Astrocyte (in vitro differentiated cells and primary cell): ENCODE results near the gene SYTL2. TPM values are rescaled to one million over a fixed set of nuclear protein-coding genes. Genes with fewer than 3 reads are reported as not detected.

Source experiments
- DNase-seq: peaks from one replicate; pipeline ENCODE4 v3.0.0-alpha.2; 2010; ENCODE audit warnings: low read depth
- FAIRE-seq: peaks from 2 replicates; lab custom pipeline; 2011; peaks lifted over from hg19 to GRCh38; lab: Jason Lieb, UNC
- H2AFZ ChIP-seq: 2 replicates; pipeline ENCODE4 v1.6.0; 2012; ENCODE audit warnings: low read depth, low read length, inconsistent platforms
- H3K27ac ChIP-seq: 2 replicates; pipeline ENCODE4 v1.5.1; 2011; ENCODE audit warnings: low read depth, low read length, inconsistent platforms
- H3K27me3 ChIP-seq: 2 replicates; pipeline ENCODE4 v1.6.0; 2011; ENCODE audit warnings: low read length, inconsistent platforms; ENCODE audit not compliant: insufficient read depth
- H3K36me3 ChIP-seq: 2 replicates; pipeline ENCODE4 v1.5.1; 2011; ENCODE audit warnings: low read length, inconsistent platforms; ENCODE audit not compliant: insufficient read depth
- H3K4me1 ChIP-seq: 2 replicates; pipeline ENCODE4 v1.5.1; 2011; ENCODE audit warnings: low read length, inconsistent platforms; ENCODE audit not compliant: insufficient read depth
- H3K4me2 ChIP-seq: 2 replicates; pipeline ENCODE4 v1.6.0; 2012; ENCODE audit warnings: low read length, inconsistent platforms
- H3K4me3 ChIP-seq: 2 replicates; pipeline ENCODE4 v1.5.1; 2011; ENCODE audit warnings: low read depth, mild to moderate bottlenecking, low read length, inconsistent platforms; ENCODE audit not compliant: insufficient read depth
- H3K79me2 ChIP-seq: 2 replicates; pipeline ENCODE4 v1.6.0; 2012; ENCODE audit warnings: mild to moderate bottlenecking, low read length, inconsistent platforms; ENCODE audit not compliant: insufficient read depth
- H3K9ac ChIP-seq: 2 replicates; pipeline ENCODE4 v1.6.0; 2012; ENCODE audit warnings: mild to moderate bottlenecking, low read length, inconsistent platforms
- H3K9me3 ChIP-seq: 2 replicates; pipeline ENCODE4 v1.5.1; 2012; ENCODE audit warnings: low read depth, mild to moderate bottlenecking, low read length, inconsistent platforms; ENCODE audit not compliant: insufficient read depth
- H4K20me1 ChIP-seq: 2 replicates; pipeline ENCODE4 v1.6.0; 2012; ENCODE audit warnings: low read length, inconsistent platforms; ENCODE audit not compliant: insufficient read depth
- H3K27ac Mint-ChIP-seq: one replicate; pipeline ENCODE4 v1.8.0; 2021; ENCODE audit warnings: mild to moderate bottlenecking, mixed read lengths; ENCODE audit not compliant: unreplicated experiment
- H3K27me3 Mint-ChIP-seq: one replicate; pipeline ENCODE4 v1.8.0; 2021; ENCODE audit warnings: low read depth, mixed read lengths; ENCODE audit not compliant: unreplicated experiment
- H3K36me3 Mint-ChIP-seq: one replicate; pipeline ENCODE4 v1.8.0; 2021; ENCODE audit warnings: low read depth, mixed read lengths; ENCODE audit not compliant: unreplicated experiment
- H3K4me1 Mint-ChIP-seq: one replicate; pipeline ENCODE4 v1.8.0; 2021; ENCODE audit warnings: low read depth, mixed read lengths; ENCODE audit not compliant: unreplicated experiment
- H3K4me3 Mint-ChIP-seq: one replicate; pipeline ENCODE4 v1.8.0; 2021; ENCODE audit warnings: mild to moderate bottlenecking, moderate library complexity, mixed read lengths; ENCODE audit not compliant: unreplicated experiment
- H3K9me3 Mint-ChIP-seq: one replicate; pipeline ENCODE4 v1.8.0; 2021; ENCODE audit warnings: mild to moderate bottlenecking, mixed read lengths; ENCODE audit not compliant: unreplicated experiment
- EZH2 ChIP-seq: IDR thresholded peaks from 2 replicates; pipeline ENCODE4 v1.6.1; 2012; ENCODE audit warnings: mild to moderate bottlenecking, low read length, inconsistent platforms; ENCODE audit not compliant: insufficient read depth
- total RNA-seq: library from RNA; stranded (reverse); gene quantifications from 2 replicates; pipeline ENCODE4 v1.2.1, GENCODE V29; 2021
- TF ChIP-seq, protein P1 (sequence below): IDR thresholded peaks from 2 replicates; pipeline ENCODE4 v1.5.1; 2011; ENCODE audit warnings: low read depth, mild to moderate bottlenecking, inconsistent platforms, low read length, moderate library complexity; ENCODE audit not compliant: insufficient read depth

Gene SYTL2
- total RNA-seq, 1 donor from 2014 or later = 36.9 TPM

DNA sequence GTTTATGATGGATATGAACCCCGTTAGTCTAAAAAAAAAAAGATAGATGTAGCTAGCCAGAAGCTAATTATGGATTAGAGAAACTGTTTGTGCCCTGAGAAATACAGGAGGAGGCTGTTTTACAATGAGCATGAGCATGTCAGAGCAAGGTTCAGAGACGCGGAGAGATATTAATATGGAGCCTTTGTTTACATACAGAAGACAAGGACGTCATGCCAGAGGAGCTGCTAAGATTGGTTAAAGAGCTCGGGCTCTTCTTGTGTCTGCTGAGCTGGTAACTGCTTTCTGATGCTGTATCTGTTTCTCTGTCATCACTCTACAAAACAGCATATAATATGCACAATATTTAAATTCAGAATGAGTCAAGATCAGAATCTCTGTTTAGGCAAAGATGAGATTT lies 100.0 kb downstream of the SYTL2 start:
- Histone ChIP-seq H3K4me2 (no peak overlapping the region), H3K9ac (no peak overlapping the region), H3K27me3 (no peaks in the 10 kb centered on the region), H2AFZ (no peak overlapping the region), H3K4me3 (no peak overlapping the region), H4K20me1 (no peaks in the 10 kb centered on the region), H3K36me3 (no peaks in the 10 kb centered on the region), H3K9me3 (no peaks in the 10 kb centered on the region), H3K4me1 (no peaks in the 10 kb centered on the region), H3K79me2 (no peaks in the 10 kb centered on the region), H3K27ac (no peak overlapping the region)
- Mint-ChIP-seq H3K4me1 (peaks cover 4% of the 10 kb centered on the region), H3K27ac (no peak overlapping the region), H3K36me3 (peaks cover 2% of the 10 kb centered on the region), H3K4me3 (no peak overlapping the region), H3K9me3 (no peaks in the 10 kb centered on the region), H3K27me3 (no peaks in the 10 kb centered on the region)
- FAIRE-seq (no peak), DNase-seq (no peak)
- TF ChIP-seq EZH2 = no peak
- TF ChIP-seq, protein P1, sequence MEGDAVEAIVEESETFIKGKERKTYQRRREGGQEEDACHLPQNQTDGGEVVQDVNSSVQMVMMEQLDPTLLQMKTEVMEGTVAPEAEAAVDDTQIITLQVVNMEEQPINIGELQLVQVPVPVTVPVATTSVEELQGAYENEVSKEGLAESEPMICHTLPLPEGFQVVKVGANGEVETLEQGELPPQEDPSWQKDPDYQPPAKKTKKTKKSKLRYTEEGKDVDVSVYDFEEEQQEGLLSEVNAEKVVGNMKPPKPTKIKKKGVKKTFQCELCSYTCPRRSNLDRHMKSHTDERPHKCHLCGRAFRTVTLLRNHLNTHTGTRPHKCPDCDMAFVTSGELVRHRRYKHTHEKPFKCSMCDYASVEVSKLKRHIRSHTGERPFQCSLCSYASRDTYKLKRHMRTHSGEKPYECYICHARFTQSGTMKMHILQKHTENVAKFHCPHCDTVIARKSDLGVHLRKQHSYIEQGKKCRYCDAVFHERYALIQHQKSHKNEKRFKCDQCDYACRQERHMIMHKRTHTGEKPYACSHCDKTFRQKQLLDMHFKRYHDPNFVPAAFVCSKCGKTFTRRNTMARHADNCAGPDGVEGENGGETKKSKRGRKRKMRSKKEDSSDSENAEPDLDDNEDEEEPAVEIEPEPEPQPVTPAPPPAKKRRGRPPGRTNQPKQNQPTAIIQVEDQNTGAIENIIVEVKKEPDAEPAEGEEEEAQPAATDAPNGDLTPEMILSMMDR = no peak

DNA sequence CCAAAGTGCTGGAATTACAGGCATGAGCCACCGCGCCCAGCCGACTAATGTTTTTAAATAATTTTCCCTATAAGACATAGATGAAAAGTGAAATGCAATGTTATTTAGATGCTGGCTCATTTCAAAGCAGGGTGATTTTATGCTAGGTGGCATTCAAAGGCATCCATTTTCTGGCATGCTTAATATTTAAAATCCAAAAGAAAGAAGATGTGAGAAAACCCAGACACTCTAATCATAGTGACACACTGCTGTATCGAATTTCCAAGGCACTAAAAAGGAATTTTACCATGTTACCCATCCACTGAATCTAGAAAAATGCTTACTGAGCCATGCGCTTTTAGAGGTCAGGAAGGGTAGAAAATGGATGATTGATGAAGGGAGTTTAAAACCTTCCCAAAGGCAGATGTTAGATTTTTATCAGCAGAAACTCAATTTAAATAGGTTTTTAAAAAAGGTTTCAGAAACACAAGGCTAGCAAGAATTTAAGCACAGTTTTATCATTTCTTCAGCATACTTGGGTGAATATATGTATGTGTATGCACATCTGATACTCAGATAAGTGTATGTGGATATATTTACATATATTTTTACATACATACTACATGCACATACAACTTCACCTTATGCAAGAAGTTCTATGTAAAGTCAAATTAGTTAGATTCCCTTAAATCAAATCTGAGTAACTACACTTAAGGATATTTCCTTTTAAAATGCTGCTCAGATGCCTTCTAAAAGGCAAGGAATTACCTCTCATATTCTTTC lies 100.8 kb downstream of the SYTL2 start:
- DNase-seq (peak; percentile 36), FAIRE-seq (no peak)
- no peaks in the 10 kb centered on the region for H3K9me3 ChIP-seq
- H3K27me3 ChIP-seq = no peaks in the 10 kb centered on the region
- TF ChIP-seq, protein P1 = no peak
- TF ChIP-seq EZH2 = no peak
- H3K36me3 Mint-ChIP-seq = peaks cover 2% of the 10 kb centered on the region
- H3K27ac ChIP-seq = no peak overlapping the region
- H3K27me3 Mint-ChIP-seq = no peaks in the 10 kb centered on the region
- no peak overlapping the region for H3K27ac Mint-ChIP-seq
- no peaks in the 10 kb centered on the region for H3K4me1 ChIP-seq
- no peak overlapping the region for H3K9ac ChIP-seq
- H4K20me1 ChIP-seq = no peaks in the 10 kb centered on the region
- H3K4me3 ChIP-seq = no peak overlapping the region
- no peaks in the 10 kb centered on the region for H3K9me3 Mint-ChIP-seq
- H3K4me2 ChIP-seq = no peak overlapping the region
- no peaks in the 10 kb centered on the region for H3K79me2 ChIP-seq
- H2AFZ ChIP-seq = no peak overlapping the region
- no peaks in the 10 kb centered on the region for H3K36me3 ChIP-seq
- H3K4me3 Mint-ChIP-seq = no peak overlapping the region
- peaks cover 5% of the 10 kb centered on the region for H3K4me1 Mint-ChIP-seq

DNA sequence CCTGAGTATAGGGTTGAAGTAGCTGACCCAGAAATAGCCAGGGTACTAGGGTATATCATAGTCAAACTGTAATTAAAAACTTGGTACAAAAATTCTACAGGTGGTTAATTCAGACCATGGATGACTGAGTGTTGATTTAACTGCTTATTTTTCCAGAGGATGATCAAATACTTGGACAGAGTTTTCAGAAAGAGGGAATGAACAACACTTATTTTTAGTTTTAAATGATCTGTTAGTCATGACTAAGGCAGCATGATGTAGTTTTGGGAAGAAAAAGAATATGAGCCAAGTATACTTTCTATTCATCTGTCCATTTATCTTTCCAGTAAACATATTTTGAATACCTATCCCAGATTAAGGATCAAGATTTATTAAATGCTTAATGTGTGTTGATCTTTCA lies 105.1 kb downstream of the SYTL2 start:
- DNase-seq = peak; percentile 85
- peaks cover 5% of the 10 kb centered on the region for H3K4me1 Mint-ChIP-seq
- H3K9me3 Mint-ChIP-seq = no peaks in the 10 kb centered on the region
- no peaks in the 10 kb centered on the region for H3K27me3 Mint-ChIP-seq
- H2AFZ ChIP-seq = no peak overlapping the region
- H3K9me3 ChIP-seq = no peaks in the 10 kb centered on the region
- no peaks in the 10 kb centered on the region for H3K36me3 ChIP-seq
- no peak overlapping the region for H3K9ac ChIP-seq
- peaks cover 2% of the 10 kb centered on the region for H3K36me3 Mint-ChIP-seq
- H3K4me3 ChIP-seq = no peak overlapping the region
- H3K27ac Mint-ChIP-seq = no peak overlapping the region
- no peaks in the 10 kb centered on the region for H3K27me3 ChIP-seq
- no peak overlapping the region for H3K4me2 ChIP-seq
- H4K20me1 ChIP-seq = no peaks in the 10 kb centered on the region
- no peak overlapping the region for H3K4me3 Mint-ChIP-seq
- H3K27ac ChIP-seq = no peak overlapping the region
- no peaks in the 10 kb centered on the region for H3K4me1 ChIP-seq
- no peaks in the 10 kb centered on the region for H3K79me2 ChIP-seq
- TF ChIP-seq EZH2 = no peak
- TF ChIP-seq, protein P1 = no peak
- FAIRE-seq = peak; percentile 54
